GM06990 (cell line): ENCODE measurements around the gene RDH11.

ENCODE experiments used
- DNase-seq: peaks from one replicate; pipeline ENCODE4 v3.0.0-alpha.2; 2011; ENCODE audit not compliant: insufficient read length; ENCODE audit errors: extremely low read depth
- H3K27me3 ChIP-seq: replicated peaks from 2 replicates; pipeline ENCODE4 v1.6.0; 2011; ENCODE audit warnings: low read length; ENCODE audit not compliant: control insufficient read depth, insufficient read depth
- H3K36me3 ChIP-seq: 2 replicates; pipeline ENCODE4 v1.5.1; 2011; ENCODE audit warnings: low read length; ENCODE audit not compliant: control insufficient read depth, insufficient read depth
- H3K4me3 ChIP-seq: replicated peaks from 2 replicates; pipeline ENCODE4 v1.5.1; 2011; ENCODE audit warnings: low read depth, mild to moderate bottlenecking, control low read depth, low read length
- CTCF ChIP-seq: IDR thresholded peaks from 2 replicates; pipeline ENCODE4 v1.5.1; 2011; ENCODE audit warnings: low read length, control low read depth, mild to moderate bottlenecking, inconsistent platforms; ENCODE audit not compliant: insufficient read depth, poor library complexity, severe bottlenecking

Gene RDH11

GRCh38 chr14:67673451-67673850 lies 22.1 kb downstream of the RDH11 start:
- Histone ChIP-seq H3K4me3 (peak overlapping the region; percentile 94), H3K36me3 (peaks cover 2% of the 10 kb centered on the region), H3K27me3 (no peaks in the 10 kb centered on the region)
- TF ChIP-seq CTCF = no peak
- DNase-seq = no peak

GRCh38 chr14:67668559-67668958 lies 27.0 kb downstream of the RDH11 start:
- no peak for TF ChIP-seq CTCF
- Histone ChIP-seq H3K27me3 (no peaks in the 10 kb centered on the region), H3K4me3 (no peak overlapping the region), H3K36me3 (no peaks in the 10 kb centered on the region)
- peak; percentile 41 for DNase-seq

GRCh38 chr14:67666750-67667449 lies 28.7 kb downstream of the RDH11 start:
- Histone ChIP-seq H3K27me3 (no peaks in the 10 kb centered on the region), H3K36me3 (no peaks in the 10 kb centered on the region), H3K4me3 (no peak overlapping the region)
- TF ChIP-seq CTCF = peak; percentile 58
- peak; percentile 20 for DNase-seq

- Histone ChIP-seq H3K36me3 (no peaks in the 10 kb centered on the region), H3K27me3 (no peaks in the 10 kb centered on the region), H3K4me3 (no peak overlapping the region)
- no peak for DNase-seq
- no peak for TF ChIP-seq CTCF
Observed at GRCh38 chr14:67665868-67666267, 29.7 kb downstream of the RDH11 start.

GRCh38 chr14:67663633-67664032 lies 31.9 kb downstream of the RDH11 start:
- Histone ChIP-seq H3K27me3 (no peaks in the 10 kb centered on the region), H3K4me3 (no peak overlapping the region), H3K36me3 (no peaks in the 10 kb centered on the region; the same call in 1 of the 2 replicates)
- TF ChIP-seq CTCF = no peak
- DNase-seq = no peak
